Stimulated activated effector memory CD8-positive, alpha-beta T cell treated with anti-CD3 and anti-CD28 coated beads, Interleukin-12 subunit alpha, Interleukin-12 subunit beta, amount 100 ng/mL, for 72 hours (primary cell): ENCODE data around the gene EP300.
"Not testable (repeated sequence)": the region's sequence is repeated elsewhere in the genome, so short reads cannot be mapped to it uniquely, and the experiment has no call there.

Source experiments
- ATAC-seq: fragments of 150-1000 bp; cut with Tn5 transposase; 2 replicates; pipeline ENCODE4 v1.10.0; 2021
- DNase-seq, 2 donors: peaks; one replicate each; pipeline ENCODE4 v3.0.0; 2021 to 2022; ENCODE audit warnings: low spot score in 2 of 2
- H3K27ac Mint-ChIP-seq: one replicate; pipeline ENCODE4 v1.8.0; 2022; ENCODE audit warnings: mild to moderate bottlenecking, mixed read lengths
- H3K36me3 Mint-ChIP-seq: one replicate; pipeline ENCODE4 v1.8.0; 2022; ENCODE audit warnings: mild to moderate bottlenecking, mixed read lengths
- H3K4me1 Mint-ChIP-seq: one replicate; pipeline ENCODE4 v1.8.0; 2022; ENCODE audit warnings: mixed read lengths
- H3K4me3 Mint-ChIP-seq: one replicate; pipeline ENCODE4 v1.8.0; 2022; ENCODE audit warnings: mild to moderate bottlenecking, mixed read lengths
- H3K9me3 Mint-ChIP-seq: one replicate; pipeline ENCODE4 v1.8.0; 2022; ENCODE audit warnings: mixed read lengths

Gene EP300

GRCh38 chr22:41092023-41092817 lies at the start of gene EP300:
TSS of gene EP300 (plus strand) at chr22:41092592. CDS start at chr22:41093005, 413 bp downstream.
- ATAC-seq (peak; percentile 62), DNase-seq (peak; percentile 63 to 89)
- peaks cover 35% of the 10 kb centered on the region for H3K4me1 Mint-ChIP-seq
- peaks cover 49% of the 10 kb centered on the region for H3K36me3 Mint-ChIP-seq
- peak within 1 kb of the TSS; percentile 98 for H3K4me3 Mint-ChIP-seq
- H3K9me3 Mint-ChIP-seq = no peaks in the 10 kb centered on the region
- H3K27ac Mint-ChIP-seq = peak within 1 kb of the TSS; percentile 99

- H3K9me3 Mint-ChIP-seq = no peaks in the 10 kb centered on the region
- no peak overlapping the region for H3K27ac Mint-ChIP-seq
- no peaks in the 10 kb centered on the region for H3K4me1 Mint-ChIP-seq
- no peak for DNase-seq
- no peak overlapping the region for H3K4me3 Mint-ChIP-seq
- no peak for ATAC-seq
- no peaks in the 10 kb centered on the region for H3K36me3 Mint-ChIP-seq
Observed at GRCh38 chr22:41043722-41044121, 48.7 kb upstream of the EP300 start.

GRCh38 chr22:41045575-41045974 lies 46.8 kb upstream of the EP300 start:
- H3K4me3 Mint-ChIP-seq, H3K4me1 Mint-ChIP-seq, ATAC-seq, H3K27ac Mint-ChIP-seq, H3K36me3 Mint-ChIP-seq, H3K9me3 Mint-ChIP-seq, DNase-seq: not testable (repeated sequence)

- Mint-ChIP-seq H3K27ac (peak overlapping the region; percentile 48), H3K9me3 (no peaks in the 10 kb centered on the region), H3K4me3 (no peak overlapping the region), H3K4me1 (no peaks in the 10 kb centered on the region), H3K36me3 (no peaks in the 10 kb centered on the region)
- DNase-seq (no peak), ATAC-seq (no peak)
Observed at GRCh38 chr22:41047801-41048211, 44.6 kb upstream of the EP300 start.

- not testable (repeated sequence) for H3K36me3 Mint-ChIP-seq, H3K4me1 Mint-ChIP-seq, H3K4me3 Mint-ChIP-seq, H3K9me3 Mint-ChIP-seq, ATAC-seq, H3K27ac Mint-ChIP-seq, DNase-seq
Observed at GRCh38 chr22:41048345-41048744, 44.0 kb upstream of the EP300 start.

- DNase-seq (no peak), ATAC-seq (no peak)
- Mint-ChIP-seq H3K4me1 (no peaks in the 10 kb centered on the region), H3K4me3 (no peak overlapping the region), H3K36me3 (no peaks in the 10 kb centered on the region), H3K9me3 (no peaks in the 10 kb centered on the region), H3K27ac (no peak overlapping the region)
Observed at GRCh38 chr22:41048791-41049717, 43.3 kb upstream of the EP300 start.

- not testable (repeated sequence) for DNase-seq, H3K9me3 Mint-ChIP-seq, ATAC-seq, H3K36me3 Mint-ChIP-seq, H3K4me3 Mint-ChIP-seq, H3K27ac Mint-ChIP-seq, H3K4me1 Mint-ChIP-seq
Observed at GRCh38 chr22:41049795-41050194, 42.6 kb upstream of the EP300 start.

GRCh38 chr22:41050883-41051282 lies 41.5 kb upstream of the EP300 start:
- Mint-ChIP-seq H3K36me3 (no peaks in the 10 kb centered on the region), H3K9me3 (no peaks in the 10 kb centered on the region), H3K4me3 (no peak overlapping the region), H3K4me1 (no peaks in the 10 kb centered on the region), H3K27ac (no peak overlapping the region)
- ATAC-seq (no peak), DNase-seq (no peak)

- H3K4me3 Mint-ChIP-seq = no peak overlapping the region
- H3K9me3 Mint-ChIP-seq = no peaks in the 10 kb centered on the region
- H3K36me3 Mint-ChIP-seq = no peaks in the 10 kb centered on the region
- no peaks in the 10 kb centered on the region for H3K4me1 Mint-ChIP-seq
- peak overlapping the region; percentile 20 for H3K27ac Mint-ChIP-seq
- ATAC-seq = no peak
- no peak for DNase-seq
Observed at GRCh38 chr22:41052661-41053490, 39.5 kb upstream of the EP300 start.

GRCh38 chr22:41057076-41057475 lies 35.3 kb upstream of the EP300 start:
- no peak for ATAC-seq
- no peak for DNase-seq
- H3K9me3 Mint-ChIP-seq = no peaks in the 10 kb centered on the region
- no peak overlapping the region for H3K4me3 Mint-ChIP-seq
- no peaks in the 10 kb centered on the region for H3K36me3 Mint-ChIP-seq
- H3K27ac Mint-ChIP-seq = no peak overlapping the region
- no peaks in the 10 kb centered on the region for H3K4me1 Mint-ChIP-seq

- no peak for DNase-seq
- ATAC-seq = no peak
- Mint-ChIP-seq H3K9me3 (no peaks in the 10 kb centered on the region), H3K27ac (no peak overlapping the region), H3K4me1 (no peaks in the 10 kb centered on the region), H3K4me3 (no peak overlapping the region), H3K36me3 (no peaks in the 10 kb centered on the region)
Observed at GRCh38 chr22:41062146-41062545, 30.2 kb upstream of the EP300 start.

- not testable (repeated sequence) for H3K27ac Mint-ChIP-seq, H3K4me1 Mint-ChIP-seq, DNase-seq, ATAC-seq, H3K9me3 Mint-ChIP-seq, H3K36me3 Mint-ChIP-seq, H3K4me3 Mint-ChIP-seq
Observed at GRCh38 chr22:41064326-41064725, 28.1 kb upstream of the EP300 start.

GRCh38 chr22:41066341-41066740 lies 26.1 kb upstream of the EP300 start:
- not testable (repeated sequence) for H3K36me3 Mint-ChIP-seq, ATAC-seq, H3K27ac Mint-ChIP-seq, H3K9me3 Mint-ChIP-seq, H3K4me1 Mint-ChIP-seq, DNase-seq, H3K4me3 Mint-ChIP-seq

GRCh38 chr22:41067968-41068367 lies 24.4 kb upstream of the EP300 start:
- H3K9me3 Mint-ChIP-seq, ATAC-seq, H3K4me3 Mint-ChIP-seq, H3K4me1 Mint-ChIP-seq, DNase-seq, H3K36me3 Mint-ChIP-seq: not testable (repeated sequence)
- peak overlapping the region; percentile 63 for H3K27ac Mint-ChIP-seq
